NCI-H2196 (cell line): ENCODE results near the gene ARL4A.
"Not testable (repeated sequence)": the region's sequence is repeated elsewhere in the genome, so short reads cannot be mapped to it uniquely, and the experiment has no call there.

Experiments used
- DNase-seq: peaks from one replicate; lab custom pipeline; 2025; ENCODE audit not compliant: unreplicated experiment; lab: John Stamatoyannopoulos, UW

ARL4A gene

GRCh38 chr7:12686891-12687717 lies at the start of gene ARL4A:
ARL4A (plus strand) TSS chr7:12687633; CDS start chr7:12688255, 622 bp downstream.
- DNase-seq, result peak; percentile 98

- peak; percentile 27 for DNase-seq
These were observed 49.4 kb upstream of the ARL4A start for GRCh38 chr7:12637819-12638592.

- peak; percentile 50 for DNase-seq
These were observed 48.5 kb upstream of the ARL4A start for GRCh38 chr7:12638851-12639456.

- no peak for DNase-seq
These were observed 46.9 kb upstream of the ARL4A start for GRCh38 chr7:12640299-12641096.

- DNase-seq, result no peak
These were observed 46.2 kb upstream of the ARL4A start for GRCh38 chr7:12641196-12641595.

GRCh38 chr7:12642508-12642907 lies 44.9 kb upstream of the ARL4A start:
- DNase-seq, result no peak

- no peak for DNase-seq
These were observed 44.3 kb upstream of the ARL4A start for GRCh38 chr7:12643001-12643643.

GRCh38 chr7:12643644-12644043 lies 43.8 kb upstream of the ARL4A start:
- DNase-seq, result no peak

- DNase-seq, result not testable (repeated sequence)
These were observed 42.2 kb upstream of the ARL4A start for GRCh38 chr7:12645212-12645611.

- DNase-seq, result no peak
These were observed 41.3 kb upstream of the ARL4A start for GRCh38 chr7:12646139-12646538.

GRCh38 chr7:12647364-12648219 lies 39.8 kb upstream of the ARL4A start:
- no peak for DNase-seq

GRCh38 chr7:12648704-12649261 lies 38.6 kb upstream of the ARL4A start:
- DNase-seq, result no peak

GRCh38 chr7:12649348-12649747 lies 38.1 kb upstream of the ARL4A start:
- DNase-seq, result no peak

- DNase-seq, result no peak
These were observed 37.4 kb upstream of the ARL4A start for GRCh38 chr7:12650080-12650479.

- no peak for DNase-seq
These were observed 34.3 kb upstream of the ARL4A start for GRCh38 chr7:12653110-12653509.

- no peak for DNase-seq
These were observed 33.9 kb upstream of the ARL4A start for GRCh38 chr7:12653518-12653917.

- no peak for DNase-seq
These were observed 32.3 kb upstream of the ARL4A start for GRCh38 chr7:12655161-12655560.

GRCh38 chr7:12660423-12660822 lies 27.0 kb upstream of the ARL4A start:
- DNase-seq, result not testable (repeated sequence)

- DNase-seq, result not testable (repeated sequence)
These were observed 26.4 kb upstream of the ARL4A start for GRCh38 chr7:12660986-12661385.
